IPS-18a (cell line): ENCODE results near the gene EHBP1L1.

ENCODE experiments used
- H3K27ac ChIP-seq: one replicate; pipeline ENCODE4 v1.5.1; 2013; ENCODE audit warnings: low read length
- H3K27me3 ChIP-seq: one replicate; pipeline ENCODE4 v1.6.1; 2013; ENCODE audit warnings: mild to moderate bottlenecking, low read length; ENCODE audit not compliant: control insufficient read depth, insufficient read depth
- H3K36me3 ChIP-seq: one replicate; pipeline ENCODE4 v1.6.1; 2013; ENCODE audit warnings: low read depth, low read length; ENCODE audit not compliant: control insufficient read depth
- H3K4me1 ChIP-seq: one replicate; pipeline ENCODE4 v1.6.1; 2013; ENCODE audit warnings: low read depth, low read length; ENCODE audit not compliant: control insufficient read depth
- H3K4me3 ChIP-seq: one replicate; pipeline ENCODE4 v1.5.1; 2013; ENCODE audit warnings: low read length
- H3K9ac ChIP-seq: one replicate; pipeline ENCODE4 v1.6.1; 2013; ENCODE audit warnings: mild to moderate bottlenecking, low read length, moderate library complexity
- H3K9me3 ChIP-seq: one replicate; pipeline ENCODE4 v1.6.1; 2013; ENCODE audit warnings: low read depth, low read length; ENCODE audit not compliant: control insufficient read depth

Gene EHBP1L1

DNA sequence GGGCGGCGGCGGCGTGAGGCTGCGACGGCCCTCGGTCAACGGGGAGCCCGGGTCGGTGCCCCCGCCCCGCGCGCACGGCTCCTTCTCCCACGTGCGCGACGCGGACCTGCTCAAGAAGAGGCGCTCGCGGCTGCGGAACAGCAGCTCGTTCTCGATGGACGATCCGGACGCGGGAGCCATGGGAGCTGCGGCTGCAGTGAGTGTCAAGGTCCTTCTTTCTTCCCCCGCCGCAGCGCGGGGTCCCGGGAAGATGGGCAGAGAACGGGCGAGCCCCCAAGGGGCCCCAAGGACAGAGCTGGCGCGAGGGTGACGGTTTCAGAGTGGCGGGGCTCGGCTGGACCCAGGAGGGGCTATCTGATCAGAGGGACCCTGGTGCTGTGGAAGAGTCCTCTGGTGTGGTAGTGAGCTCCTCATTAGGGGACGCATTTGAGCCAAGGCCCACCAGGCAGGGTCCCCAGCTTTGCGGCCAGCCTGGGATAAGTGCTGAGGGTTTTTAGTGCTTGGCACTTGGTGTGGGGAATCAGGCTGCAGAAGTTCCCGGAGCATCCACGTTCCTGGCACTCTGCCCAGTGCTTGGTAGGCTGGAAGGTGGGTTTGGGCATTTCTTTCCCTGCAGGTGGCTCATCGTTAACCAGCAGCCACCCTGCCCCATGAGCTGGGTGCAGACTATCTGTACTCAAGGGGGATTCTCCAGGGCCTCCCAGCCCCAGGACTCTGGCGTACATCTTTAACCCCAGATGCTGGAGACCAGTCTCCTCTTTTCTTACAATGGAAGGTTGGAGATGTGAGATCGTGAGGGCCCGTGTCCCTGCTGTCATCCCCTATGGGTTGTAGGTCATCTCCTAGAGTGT lies 9.8 kb downstream of the EHBP1L1 start:
- no peak overlapping the region for H3K4me3 ChIP-seq
- H3K4me1 ChIP-seq: peaks cover 4% of the 10 kb centered on the region
- no peaks in the 10 kb centered on the region for H3K9me3 ChIP-seq
- H3K36me3 ChIP-seq: no peaks in the 10 kb centered on the region
- H3K9ac ChIP-seq: no peak overlapping the region
- peaks cover 8% of the 10 kb centered on the region for H3K27me3 ChIP-seq
- no peak overlapping the region for H3K27ac ChIP-seq

- Histone ChIP-seq H3K36me3 (no peaks in the 10 kb centered on the region), H3K27ac (no peak overlapping the region), H3K4me3 (no peak overlapping the region), H3K9ac (no peak overlapping the region), H3K27me3 (peaks cover 14% of the 10 kb centered on the region), H3K4me1 (peaks cover 4% of the 10 kb centered on the region), H3K9me3 (no peaks in the 10 kb centered on the region)
These were observed 10.4 kb downstream of the EHBP1L1 start for GRCh38 chr11:65586247-65586630.

DNA sequence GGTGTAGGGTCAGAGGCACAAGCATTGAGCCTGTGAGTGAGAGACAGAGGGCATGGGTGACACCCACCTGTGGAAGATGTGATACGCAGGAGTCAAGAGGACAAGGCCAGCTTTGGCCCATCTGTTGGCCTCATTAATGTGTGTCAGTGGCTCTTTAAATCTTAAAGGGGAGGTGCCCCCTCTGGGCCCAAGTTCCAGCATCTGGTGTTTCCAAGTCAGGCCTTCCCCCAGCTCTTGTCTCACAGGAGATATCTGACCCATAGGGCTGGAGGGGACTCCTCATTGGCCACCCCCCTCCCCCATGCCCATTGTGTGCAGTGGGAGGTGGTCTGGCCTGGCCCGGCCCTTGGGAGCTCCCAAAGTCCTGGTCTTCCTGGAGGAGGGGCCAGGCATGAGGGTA lies 10.8 kb downstream of the EHBP1L1 start:
- no peak overlapping the region for H3K27ac ChIP-seq
- no peaks in the 10 kb centered on the region for H3K36me3 ChIP-seq
- no peak overlapping the region for H3K4me3 ChIP-seq
- H3K9ac ChIP-seq: no peak overlapping the region
- peaks cover 18% of the 10 kb centered on the region for H3K27me3 ChIP-seq
- H3K9me3 ChIP-seq: no peaks in the 10 kb centered on the region
- peaks cover 4% of the 10 kb centered on the region for H3K4me1 ChIP-seq

DNA sequence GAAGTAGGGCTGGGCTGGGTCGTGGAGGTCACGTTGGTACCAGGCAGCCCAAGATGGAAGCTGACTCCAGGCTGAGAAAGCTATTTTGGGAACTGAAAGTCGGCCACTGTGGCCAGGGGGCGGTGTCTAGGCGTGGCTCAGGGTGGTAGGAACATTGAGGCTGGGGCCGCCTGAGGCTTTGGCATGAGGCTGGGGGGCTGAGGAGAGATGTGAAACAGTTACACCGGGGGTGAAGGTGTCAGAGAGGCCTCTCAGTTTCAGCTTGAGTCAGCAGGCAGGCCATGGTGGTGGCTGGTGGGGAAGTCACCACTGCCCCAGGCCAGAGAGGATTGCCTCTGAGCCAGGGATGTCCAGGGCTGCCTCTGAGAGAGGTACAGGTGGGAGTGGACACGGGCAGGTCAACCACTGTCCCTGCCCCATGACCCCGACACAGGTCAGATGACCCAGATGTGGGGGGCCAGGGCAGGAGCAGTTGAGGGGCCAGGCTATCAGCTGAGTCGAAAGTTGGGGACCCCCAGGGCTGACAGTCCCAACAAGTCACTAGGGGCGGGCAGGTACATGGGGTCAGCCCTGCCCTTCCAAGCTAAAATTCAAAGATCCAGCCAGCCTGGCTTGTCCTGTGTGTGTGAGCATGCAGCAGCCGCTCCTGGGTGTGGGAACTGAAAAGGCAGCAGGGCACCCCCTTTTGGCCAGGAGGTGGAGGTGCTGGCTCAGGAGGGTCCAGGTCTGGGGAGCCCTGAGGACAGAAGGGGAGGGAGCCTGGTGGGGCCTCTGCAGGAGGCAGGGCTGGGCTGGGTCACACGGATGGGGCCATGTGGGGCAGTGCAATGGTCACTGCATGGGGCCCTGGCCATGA lies 12.6 kb downstream of the EHBP1L1 start:
- H3K27ac ChIP-seq: no peak overlapping the region
- peaks cover 7% of the 10 kb centered on the region for H3K4me1 ChIP-seq
- no peak overlapping the region for H3K9ac ChIP-seq

DNA sequence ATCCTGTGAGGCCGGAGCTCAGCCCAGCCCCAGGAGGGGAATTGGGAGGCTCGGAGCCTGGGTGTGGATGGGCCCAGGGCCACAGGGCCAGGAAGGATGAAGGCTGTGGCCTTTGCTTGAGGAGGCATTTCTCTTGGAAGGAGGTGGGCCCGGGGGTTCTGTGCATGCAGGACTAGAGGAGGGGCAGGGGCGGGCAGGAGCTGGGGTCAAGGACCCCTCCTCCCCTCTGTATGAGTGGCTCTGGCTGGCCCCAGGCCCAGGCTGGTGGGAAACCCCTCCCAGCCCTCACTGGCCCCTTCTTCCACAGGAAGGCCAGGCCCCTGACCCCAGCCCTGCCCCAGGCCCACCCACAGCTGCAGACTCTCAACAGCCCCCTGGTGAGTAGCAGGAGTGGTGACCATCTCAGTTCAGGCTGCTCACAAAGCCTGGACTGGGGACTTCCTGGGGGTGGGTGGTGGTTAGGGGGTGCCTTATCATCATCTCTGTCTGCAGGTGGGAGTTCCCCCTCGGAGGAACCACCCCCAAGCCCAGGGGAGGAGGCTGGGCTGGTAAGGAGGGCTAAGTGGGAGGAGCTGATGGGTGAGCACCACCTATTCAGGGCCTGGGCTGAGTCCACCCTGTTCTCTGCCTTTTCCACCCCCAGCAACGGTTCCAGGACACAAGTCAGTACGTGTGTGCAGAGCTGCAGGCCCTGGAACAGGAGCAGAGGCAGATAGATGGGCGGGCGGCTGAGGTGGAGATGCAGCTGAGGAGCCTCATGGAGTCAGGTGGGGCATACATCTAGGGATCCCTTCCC lies 13.8 kb downstream of the EHBP1L1 start:
- Histone ChIP-seq H3K27me3 (peaks cover 43% of the 10 kb centered on the region), H3K27ac (no peak overlapping the region), H3K4me1 (peaks cover 7% of the 10 kb centered on the region), H3K9me3 (no peaks in the 10 kb centered on the region), H3K36me3 (no peaks in the 10 kb centered on the region), H3K4me3 (no peak overlapping the region), H3K9ac (no peak overlapping the region)

More for the DNA sequence above, 12.6 kb downstream of the EHBP1L1 start:
- no peak overlapping the region for H3K4me3 ChIP-seq
- no peaks in the 10 kb centered on the region for H3K9me3 ChIP-seq
- peaks cover 33% of the 10 kb centered on the region for H3K27me3 ChIP-seq
- H3K36me3 ChIP-seq: no peaks in the 10 kb centered on the region

DNA sequence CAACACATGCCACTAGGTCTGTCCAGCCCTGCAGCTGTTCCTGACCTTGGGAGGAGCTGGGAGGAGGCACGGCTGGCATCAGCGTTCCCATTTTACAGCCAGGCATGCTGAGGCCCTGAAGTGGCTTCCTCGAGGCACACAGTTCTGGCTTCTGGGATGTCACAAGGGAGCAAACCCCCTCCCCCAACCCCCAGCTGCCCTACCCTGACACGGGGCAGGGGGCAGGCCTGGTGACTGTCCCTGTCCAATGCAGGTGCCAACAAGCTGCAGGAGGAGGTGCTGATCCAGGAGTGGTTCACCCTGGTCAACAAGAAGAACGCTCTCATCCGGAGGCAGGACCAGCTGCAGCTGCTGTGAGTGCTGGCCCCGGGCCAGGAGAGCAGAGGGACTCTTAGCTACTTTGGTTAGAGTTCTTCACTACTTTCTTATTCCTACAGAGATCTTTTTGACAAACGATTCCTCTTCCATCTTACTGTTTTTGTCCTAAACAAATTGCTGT lies 14.4 kb downstream of the EHBP1L1 start:
- Histone ChIP-seq H3K4me3 (no peak overlapping the region), H3K9ac (no peak overlapping the region), H3K4me1 (peaks cover 7% of the 10 kb centered on the region), H3K9me3 (no peaks in the 10 kb centered on the region), H3K27ac (no peak overlapping the region), H3K36me3 (no peaks in the 10 kb centered on the region), H3K27me3 (peaks cover 43% of the 10 kb centered on the region)

GRCh38 chr11:65591939-65592857 lies 16.3 kb downstream of the EHBP1L1 start:
- peaks cover 3% of the 10 kb centered on the region for H3K4me1 ChIP-seq
- H3K27ac ChIP-seq: no peak overlapping the region
- peak overlapping the region; percentile 54 for H3K4me3 ChIP-seq
- no peaks in the 10 kb centered on the region for H3K9me3 ChIP-seq
- peaks cover 43% of the 10 kb centered on the region for H3K27me3 ChIP-seq
- H3K36me3 ChIP-seq: no peaks in the 10 kb centered on the region
- no peak overlapping the region for H3K9ac ChIP-seq

GRCh38 chr11:65592858-65593517 lies 17.1 kb downstream of the EHBP1L1 start:
- Histone ChIP-seq H3K36me3 (no peaks in the 10 kb centered on the region), H3K4me1 (peaks cover 3% of the 10 kb centered on the region), H3K27ac (no peak overlapping the region), H3K4me3 (peak overlapping the region; percentile 54), H3K27me3 (peaks cover 43% of the 10 kb centered on the region), H3K9ac (no peak overlapping the region), H3K9me3 (no peaks in the 10 kb centered on the region)

DNA sequence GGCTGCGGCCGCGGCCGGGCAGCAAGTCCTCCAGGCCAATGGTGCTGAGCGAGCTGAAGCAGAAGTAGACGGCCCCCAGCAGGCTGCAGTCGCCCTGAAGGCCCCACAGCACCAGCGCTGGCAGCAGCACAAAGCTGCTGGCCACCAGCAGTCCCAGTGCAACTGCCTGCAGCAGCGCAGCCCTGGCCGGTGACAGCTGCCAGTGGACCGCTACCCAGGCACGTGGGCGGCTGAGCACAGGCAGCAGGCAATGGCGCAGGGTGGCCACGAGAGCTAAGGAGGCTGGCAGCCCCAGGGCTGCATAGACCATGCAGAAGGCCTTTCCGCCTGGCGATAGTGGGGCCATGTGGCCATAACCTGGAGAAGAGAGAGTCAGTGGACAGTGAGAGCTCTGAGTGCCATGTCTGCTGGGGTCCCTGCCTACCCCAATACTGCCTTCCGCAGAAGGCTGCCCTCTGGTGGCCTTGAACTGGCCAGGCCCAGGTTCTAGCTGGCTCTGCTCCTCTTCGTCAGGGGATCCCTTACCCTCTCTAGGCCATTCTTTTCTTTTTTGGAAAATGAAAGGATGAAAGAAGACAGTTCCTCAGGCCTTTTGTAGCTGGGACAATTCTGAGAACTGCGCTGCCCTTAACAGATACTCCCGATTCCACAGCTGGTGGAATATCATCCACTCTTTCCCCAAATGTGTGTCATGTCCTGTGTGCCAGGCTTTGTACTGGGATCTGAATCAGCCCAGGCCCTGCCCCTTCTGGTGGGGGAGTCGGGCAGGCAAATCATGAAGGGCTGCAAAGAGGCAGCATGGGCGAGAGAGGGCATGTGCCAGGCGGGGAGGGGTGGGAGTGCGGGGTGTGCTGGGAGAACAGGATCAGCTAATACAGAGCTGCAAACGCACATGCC lies 17.9 kb downstream of the EHBP1L1 start:
- peaks cover 43% of the 10 kb centered on the region for H3K27me3 ChIP-seq
- H3K36me3 ChIP-seq: no peaks in the 10 kb centered on the region
- no peak overlapping the region for H3K4me3 ChIP-seq
- no peaks in the 10 kb centered on the region for H3K9me3 ChIP-seq
- H3K27ac ChIP-seq: no peak overlapping the region
- no peak overlapping the region for H3K9ac ChIP-seq
- H3K4me1 ChIP-seq: peaks cover 3% of the 10 kb centered on the region
